Measurements from ENCODE around the gene NOX4.

- TF ChIP-seq REST (IDR thresholded peaks at IDR 0.05) (no peak), RAD21 (conservative IDR thresholded peaks at IDR 0.05 in 1 of 2, IDR thresholded peaks at IDR 0.05 in 1 of 2) (no peak), POLR2A (IDR thresholded peaks at IDR 0.05; ENCODE audit: low read length) (no peak)
Observed at GRCh38 chr11:89463266-89463780, 27.9 kb downstream of the NOX4 start.

All from A549 (cell line).